Fibroblast of mammary gland (primary cell): ENCODE measurements around the gene STIL.

ENCODE experiments used
- DNase-seq: peaks from one replicate; pipeline ENCODE4 v3.0.0-alpha.2; 2010; ENCODE audit warnings: low read depth
- H3K4me3 ChIP-seq: 2 replicates; pipeline ENCODE4 v1.5.1; 2011; ENCODE audit warnings: low read depth, mild to moderate bottlenecking, low read length, moderate library complexity; ENCODE audit not compliant: control insufficient read depth
- TF ChIP-seq, protein P1 (sequence below): conservative IDR thresholded peaks from 2 replicates; pipeline ENCODE4 v1.5.1; 2011; ENCODE audit warnings: low read depth, low read length, inconsistent platforms; ENCODE audit not compliant: control insufficient read depth, insufficient read depth

The STIL gene

GRCh38 chr1:47332779-47333577 is 19.0 kb upstream of the STIL start:
- DNase-seq, result no peak
- peak overlapping the region; percentile 92 for H3K4me3 ChIP-seq
- TF ChIP-seq, protein P1, sequence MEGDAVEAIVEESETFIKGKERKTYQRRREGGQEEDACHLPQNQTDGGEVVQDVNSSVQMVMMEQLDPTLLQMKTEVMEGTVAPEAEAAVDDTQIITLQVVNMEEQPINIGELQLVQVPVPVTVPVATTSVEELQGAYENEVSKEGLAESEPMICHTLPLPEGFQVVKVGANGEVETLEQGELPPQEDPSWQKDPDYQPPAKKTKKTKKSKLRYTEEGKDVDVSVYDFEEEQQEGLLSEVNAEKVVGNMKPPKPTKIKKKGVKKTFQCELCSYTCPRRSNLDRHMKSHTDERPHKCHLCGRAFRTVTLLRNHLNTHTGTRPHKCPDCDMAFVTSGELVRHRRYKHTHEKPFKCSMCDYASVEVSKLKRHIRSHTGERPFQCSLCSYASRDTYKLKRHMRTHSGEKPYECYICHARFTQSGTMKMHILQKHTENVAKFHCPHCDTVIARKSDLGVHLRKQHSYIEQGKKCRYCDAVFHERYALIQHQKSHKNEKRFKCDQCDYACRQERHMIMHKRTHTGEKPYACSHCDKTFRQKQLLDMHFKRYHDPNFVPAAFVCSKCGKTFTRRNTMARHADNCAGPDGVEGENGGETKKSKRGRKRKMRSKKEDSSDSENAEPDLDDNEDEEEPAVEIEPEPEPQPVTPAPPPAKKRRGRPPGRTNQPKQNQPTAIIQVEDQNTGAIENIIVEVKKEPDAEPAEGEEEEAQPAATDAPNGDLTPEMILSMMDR, result no peak

DNA sequence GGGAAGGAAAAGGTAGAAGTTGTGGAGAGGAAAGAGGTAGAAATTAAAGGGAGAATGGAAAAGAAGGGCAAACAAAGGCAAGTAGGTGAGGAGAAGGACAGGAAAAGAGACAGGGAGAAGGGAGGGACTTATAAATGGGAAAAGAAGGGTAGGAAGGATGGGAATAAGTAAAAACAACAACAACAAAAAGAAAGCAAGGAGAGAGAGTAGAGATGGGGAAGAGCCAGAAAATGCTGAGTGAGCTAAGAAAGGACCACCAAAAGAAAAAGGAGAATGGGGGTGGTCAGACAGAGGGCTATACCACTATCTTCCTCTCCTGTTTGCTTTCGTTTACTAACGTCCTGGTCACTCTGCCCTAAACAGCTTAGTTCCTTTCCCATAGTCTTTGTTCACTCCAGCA is 17.9 kb upstream of the STIL start:
- TF ChIP-seq, protein P1, result no peak
- no peak for DNase-seq
- no peak overlapping the region for H3K4me3 ChIP-seq

DNA sequence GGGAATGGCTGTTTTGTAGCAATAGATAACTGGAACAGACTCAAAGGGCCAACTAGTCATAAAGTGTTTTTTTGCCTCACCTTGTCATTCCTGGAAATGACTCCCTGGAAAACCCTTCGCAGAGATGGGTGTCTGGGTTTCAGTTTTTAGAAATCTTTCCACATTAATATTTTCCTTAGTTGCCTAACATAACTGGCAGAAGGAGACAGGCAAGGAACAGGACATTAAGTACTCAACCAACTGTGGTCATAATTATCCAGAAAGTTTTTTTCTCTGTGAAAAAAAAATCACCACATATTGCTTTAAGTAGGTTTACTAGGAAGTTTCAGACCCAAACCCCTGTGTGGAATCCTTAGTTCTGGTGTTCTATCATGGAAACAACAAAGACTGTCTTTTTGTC is 16.3 kb upstream of the STIL start:
- TF ChIP-seq, protein P1, result no peak
- no peak overlapping the region for H3K4me3 ChIP-seq
- DNase-seq, result no peak

- TF ChIP-seq, protein P1, result no peak
- no peak for DNase-seq
- H3K4me3 ChIP-seq, result no peak overlapping the region
These were observed 15.0 kb upstream of the STIL start for GRCh38 chr1:47328992-47329391.

DNA sequence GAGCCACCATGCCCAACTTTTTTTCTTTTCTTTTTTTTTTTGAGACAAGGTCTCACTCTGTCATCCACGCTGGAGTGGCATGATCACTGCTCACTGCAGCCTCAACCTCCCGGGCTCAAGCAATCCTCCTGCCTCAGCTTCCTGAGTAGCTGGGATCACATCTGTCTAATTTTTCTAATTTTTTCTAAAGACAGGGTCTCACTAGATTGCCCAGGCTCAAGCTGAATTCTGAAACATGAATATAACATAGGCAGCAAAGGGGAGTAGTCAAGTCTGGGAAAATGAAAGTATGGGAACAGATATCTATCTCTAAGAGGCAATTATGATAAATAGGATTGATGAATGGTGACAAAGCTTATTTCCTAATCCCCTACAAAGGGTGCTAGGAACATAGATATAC is 12.3 kb upstream of the STIL start:
- DNase-seq, result no peak
- TF ChIP-seq, protein P1, result no peak
- no peak overlapping the region for H3K4me3 ChIP-seq

DNA sequence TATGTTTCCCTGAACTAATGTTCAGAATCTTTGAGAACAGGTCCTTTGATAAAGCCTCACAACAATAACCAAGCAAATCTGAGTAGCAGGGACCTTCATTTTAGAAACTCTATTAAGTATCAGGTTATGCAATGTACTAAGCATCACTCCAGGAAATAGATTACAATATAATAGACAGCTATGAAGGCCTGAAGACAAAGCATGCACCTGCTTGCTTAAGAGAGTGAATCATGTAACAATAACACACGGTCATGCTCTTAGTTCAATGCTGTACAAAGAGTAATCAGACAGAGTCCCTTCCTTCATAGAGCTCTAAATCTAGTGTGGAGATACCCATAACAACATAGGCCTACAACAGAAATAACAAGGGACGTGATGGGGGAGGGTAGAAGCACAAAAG is 11.6 kb upstream of the STIL start:
- peak; percentile 15 for DNase-seq
- H3K4me3 ChIP-seq, result no peak overlapping the region
- TF ChIP-seq, protein P1, result no peak
